NCI-H748 treated with DMSO at 0.1 percent for 48 hours (cell line): ENCODE results near the gene GSX2.
"Not testable (repeated sequence)": the region's sequence is repeated elsewhere in the genome, so short reads cannot be mapped to it uniquely, and the experiment has no call there.

Experiments
- DNase-seq: peaks from one replicate; lab custom pipeline; 2025; lab: John Stamatoyannopoulos, UW

GSX2 gene

DNA sequence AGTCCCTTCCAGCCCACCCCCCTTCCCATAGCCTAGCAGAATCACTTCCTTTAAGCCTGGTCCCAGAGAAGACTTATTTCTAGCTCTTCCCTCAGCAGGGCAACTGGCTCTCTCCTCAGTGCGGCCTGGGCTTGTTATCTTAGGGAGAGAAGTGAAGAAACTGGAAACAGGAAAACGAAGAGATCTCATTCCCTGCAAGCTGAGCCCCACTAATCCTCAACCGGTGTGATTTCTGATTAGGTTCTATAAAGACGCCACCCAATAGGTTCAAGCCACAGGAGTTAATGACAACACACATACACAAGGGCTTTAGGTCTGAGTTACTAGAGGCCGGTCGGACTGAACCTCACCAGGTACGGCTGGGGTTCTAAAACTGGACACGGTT is 3.2 kb downstream of the GSX2 start:
- DNase-seq = no peak

DNA sequence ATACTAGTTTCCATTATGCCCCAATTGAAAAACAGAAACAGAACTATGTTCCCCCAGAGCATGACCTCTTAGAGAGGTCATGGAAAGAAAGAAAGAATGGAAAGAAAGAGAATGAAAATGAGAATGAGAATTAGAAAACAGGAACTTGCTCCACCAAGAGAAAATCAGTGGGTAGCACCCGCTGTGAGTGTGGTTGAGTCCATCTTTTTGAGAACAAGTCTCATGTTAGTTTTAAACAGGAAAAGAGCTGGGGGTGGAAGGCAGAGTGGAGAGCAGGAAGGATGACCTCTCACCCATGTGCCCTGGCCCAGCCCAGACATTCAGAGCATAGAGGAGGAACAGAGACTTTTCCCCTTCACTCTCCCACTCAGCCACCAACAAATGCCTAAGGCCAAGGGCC is 4.9 kb downstream of the GSX2 start:
- no peak for DNase-seq

DNA sequence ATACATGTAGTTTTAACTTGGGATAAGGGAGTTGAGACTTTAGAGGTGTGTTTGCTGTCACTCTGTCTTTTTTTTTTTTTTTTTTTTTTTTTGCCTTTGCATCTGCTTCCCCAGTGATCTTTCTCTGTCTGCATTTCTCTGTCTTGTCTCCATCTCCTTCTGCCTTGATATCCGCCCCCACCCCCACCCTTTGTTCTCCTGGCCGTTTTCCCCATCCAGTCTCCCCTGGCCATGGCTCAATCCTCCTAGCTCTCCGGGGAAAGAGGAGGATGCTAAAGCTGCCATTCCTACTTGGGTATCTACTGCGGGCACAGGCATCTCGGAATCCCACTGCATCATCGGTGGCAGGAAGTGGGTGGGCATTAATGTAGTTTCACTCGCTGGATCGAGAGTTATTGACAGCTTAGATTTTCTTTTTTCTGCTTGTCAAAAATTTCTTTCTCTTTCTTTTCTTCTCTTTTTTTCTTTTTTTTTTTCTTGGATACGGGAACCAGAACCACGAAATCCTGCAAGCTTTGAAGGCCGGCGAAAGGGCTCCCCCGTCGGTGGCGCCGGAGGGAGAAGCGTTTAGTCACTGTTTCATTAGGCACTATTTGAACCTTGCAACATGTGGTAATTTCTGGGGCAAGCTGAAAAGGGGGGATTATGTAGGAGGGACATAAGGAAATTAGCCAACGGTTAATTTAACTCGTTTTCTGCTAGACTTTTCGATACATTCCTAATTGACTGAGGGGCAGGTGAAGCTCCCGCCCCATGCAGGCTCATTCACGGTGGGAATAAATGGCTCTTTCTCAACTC is 8.2 kb downstream of the GSX2 start:
- DNase-seq = no peak

DNA sequence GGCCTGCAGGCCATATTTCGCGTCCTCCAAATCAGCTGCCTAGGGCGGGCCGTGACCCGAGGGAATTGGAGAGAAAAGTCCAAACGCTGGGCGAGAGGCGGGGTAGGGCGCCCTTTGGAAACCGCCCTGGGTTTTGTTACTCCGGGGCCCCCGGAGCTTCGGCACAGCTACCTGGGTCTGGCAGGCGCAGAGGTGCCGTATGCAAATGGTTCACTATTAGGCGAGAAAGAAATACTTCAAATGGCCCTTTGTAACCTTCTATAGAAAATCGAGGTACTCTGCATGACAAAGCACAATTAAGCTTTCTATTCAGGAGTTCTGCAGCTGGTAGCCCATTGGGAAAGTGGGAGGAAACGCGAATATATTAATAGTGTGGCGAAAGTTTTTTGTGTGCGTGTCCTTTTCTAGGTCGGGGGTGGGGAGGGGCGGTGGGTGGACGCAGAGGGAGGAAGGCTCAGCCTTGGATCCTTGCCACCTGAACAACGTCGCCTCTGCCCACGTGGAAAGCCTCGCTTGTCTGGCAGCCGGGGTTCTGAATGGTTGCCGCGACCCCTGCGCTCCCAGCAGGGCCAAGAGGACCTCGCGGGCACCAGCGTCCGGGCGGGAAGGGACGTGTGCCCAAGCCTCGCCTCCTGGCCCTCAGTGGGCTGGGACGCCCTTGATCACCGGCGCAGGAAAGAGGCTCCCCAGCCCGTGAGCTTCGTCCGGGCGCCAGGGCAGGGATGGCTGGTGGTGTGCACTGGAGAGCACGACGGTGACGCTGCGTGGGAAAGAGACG is 9.5 kb downstream of the GSX2 start:
- DNase-seq = no peak

DNA sequence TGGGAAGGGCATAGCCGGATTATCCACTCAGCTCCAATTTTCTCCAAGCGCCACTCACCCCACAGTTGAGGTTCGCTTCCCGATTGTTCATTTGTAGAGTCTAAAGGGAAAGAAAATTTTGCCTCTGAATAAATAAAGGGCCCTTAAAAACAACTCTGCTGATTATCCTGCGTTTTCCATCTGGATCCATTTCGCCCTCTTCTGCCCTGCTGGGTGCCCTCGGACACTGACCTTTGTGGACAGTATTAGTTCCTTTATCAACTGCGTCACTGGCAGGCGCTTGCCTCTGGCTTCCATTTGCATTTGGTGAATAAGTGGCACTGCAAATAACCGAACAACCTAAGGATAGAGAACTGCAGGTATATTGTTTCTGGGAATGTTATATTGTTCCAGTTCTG is 10.1 kb downstream of the GSX2 start:
- no peak for DNase-seq

DNA sequence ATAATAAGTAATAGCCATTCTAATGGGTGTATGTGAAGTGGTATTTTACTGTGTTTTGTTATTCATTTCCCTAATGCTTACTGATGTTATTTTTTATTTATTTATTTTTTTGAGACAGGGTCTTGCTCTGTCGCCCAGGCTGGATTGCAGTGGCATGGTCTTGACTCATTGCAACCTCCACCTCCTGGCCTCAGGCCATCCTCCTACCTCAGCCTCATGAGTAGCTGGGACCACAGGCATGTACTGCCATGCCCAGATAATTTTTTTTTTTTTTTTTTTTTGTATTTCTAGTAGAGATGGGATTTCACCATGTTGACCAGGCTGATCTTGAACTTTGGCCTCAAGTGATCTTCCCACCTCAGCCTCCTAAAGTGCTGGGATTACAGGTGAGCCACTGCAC is 13.2 kb downstream of the GSX2 start:
- not testable (repeated sequence) for DNase-seq

DNA sequence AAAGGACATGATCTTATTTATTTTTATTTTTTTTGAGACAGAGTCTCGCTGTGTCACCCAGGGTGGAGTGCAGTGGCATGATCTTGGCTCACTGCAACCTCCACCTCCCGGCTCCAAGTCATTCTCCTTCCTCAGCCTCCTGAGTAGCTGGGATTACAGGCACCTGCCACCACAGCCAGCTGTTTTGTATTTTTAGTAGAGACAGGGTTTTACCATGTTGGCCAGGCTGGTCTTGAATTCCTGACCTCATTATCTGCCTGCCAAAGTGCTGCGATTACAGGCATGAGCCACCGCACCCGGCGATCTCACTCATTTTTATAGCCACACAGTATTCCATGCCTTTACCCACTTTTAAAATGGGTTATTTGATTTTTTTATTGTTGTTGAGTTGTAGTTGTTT is 16.3 kb downstream of the GSX2 start:
- DNase-seq = not testable (repeated sequence)

DNA sequence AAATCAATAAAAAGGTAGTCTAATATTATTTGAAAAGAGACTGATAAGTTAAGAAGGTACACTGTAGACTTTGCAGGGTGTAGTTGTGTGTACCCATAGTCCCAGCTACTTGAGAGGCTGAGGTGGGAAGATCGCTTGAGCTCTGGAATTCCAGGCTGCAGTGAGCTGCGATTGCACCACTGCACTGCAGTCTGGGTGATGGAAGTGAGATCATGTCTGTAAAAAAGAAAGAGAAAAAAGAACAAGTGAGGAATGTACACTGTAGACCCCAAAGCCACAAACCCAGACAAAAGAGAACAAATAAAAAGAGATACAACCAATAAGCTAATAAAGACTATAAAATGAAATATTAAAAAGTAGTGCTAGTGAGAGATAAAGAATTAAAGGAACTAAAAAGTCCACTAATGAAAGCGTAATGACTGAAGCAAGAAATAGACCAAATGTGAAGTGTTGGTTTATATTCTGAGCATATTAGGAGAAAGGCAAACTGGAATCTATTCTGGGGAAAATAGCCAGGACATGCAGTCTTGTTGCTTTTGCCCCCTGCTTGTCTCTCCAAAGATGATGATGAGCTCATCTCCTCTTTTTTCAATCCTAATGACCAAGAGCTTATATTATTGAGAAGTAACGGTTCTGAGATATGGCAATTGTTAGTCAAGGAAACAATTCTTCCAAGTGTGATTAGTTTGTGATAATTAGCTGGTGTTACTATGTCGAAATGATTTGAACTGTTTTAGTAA is 19.1 kb downstream of the GSX2 start:
- no peak for DNase-seq

DNA sequence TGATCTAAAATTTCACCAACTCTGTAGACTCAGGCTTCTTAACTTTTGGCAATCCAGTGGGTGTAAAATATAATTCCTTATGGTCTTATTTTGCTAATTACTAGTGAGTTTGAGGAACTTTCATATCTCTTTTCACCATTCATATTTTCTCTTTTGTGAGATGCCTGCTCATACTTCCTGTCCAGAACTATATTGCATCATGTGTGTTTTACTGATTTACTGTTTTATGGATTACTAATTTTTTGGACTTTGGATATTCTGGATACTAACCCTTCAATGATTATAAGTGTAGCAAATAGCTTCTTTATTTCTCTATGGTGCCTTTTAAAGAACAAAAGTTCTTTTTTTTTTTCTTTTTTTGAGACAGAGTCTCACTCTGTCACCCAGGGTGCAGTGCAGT is 20.6 kb downstream of the GSX2 start:
- no peak for DNase-seq

DNA sequence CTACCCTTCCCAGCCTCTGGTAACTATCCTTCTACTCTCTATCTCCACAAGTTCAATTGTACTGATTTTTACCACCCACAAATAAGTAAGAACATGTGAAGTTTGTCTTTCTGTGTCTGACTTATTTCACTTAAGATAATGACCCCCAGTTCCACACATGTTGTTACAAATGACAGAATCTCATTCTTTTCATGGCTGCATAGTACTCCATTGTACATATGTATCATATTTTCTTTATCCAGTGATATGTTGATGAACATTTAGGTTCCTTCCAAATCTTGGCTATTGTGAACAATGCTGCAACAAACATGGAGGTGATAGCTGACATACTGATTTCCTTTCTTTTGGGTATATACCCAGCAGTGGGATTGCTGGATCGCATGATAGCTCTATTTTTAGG is 27.7 kb downstream of the GSX2 start:
- DNase-seq = no peak

DNA sequence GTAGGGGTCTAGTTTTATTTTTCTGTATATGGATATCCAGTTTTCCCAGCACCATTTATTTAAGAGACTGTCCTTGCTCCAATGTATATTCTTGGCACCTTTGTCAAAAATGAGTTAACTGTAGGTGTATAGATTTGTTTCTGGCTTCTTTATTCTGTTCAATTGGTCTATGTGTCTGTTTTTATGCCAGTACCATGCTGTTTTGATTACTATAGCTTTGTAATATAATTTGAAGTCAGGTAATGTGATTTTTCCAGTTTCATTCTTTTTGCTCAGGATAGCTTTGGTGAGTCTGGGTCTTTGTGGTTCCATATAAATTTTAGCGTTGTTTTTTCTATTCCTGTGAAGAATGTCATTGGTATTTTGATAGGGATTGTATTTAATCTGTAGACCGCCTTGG is 28.7 kb downstream of the GSX2 start:
- DNase-seq = not testable (repeated sequence)

DNA sequence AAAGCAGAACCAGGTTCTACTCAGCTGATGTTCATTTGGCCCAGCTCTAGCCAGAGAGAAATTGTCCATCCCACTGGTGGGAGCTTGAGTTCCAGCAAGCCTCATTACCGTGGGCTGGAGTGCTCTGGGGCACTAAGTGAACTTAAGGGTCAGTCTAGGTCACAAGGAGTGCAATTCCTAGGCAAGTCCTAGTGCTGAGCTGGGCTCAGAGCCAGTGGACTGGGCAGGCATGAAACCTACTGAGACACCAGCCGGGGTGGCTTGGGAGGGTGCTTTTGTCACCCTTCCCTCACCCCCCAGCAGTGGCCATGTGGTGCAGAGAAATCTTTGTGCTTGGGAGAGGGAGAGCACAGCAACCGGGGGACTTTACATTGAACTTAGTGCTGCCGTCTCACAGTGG is 39.4 kb downstream of the GSX2 start:
- DNase-seq = no peak

DNA sequence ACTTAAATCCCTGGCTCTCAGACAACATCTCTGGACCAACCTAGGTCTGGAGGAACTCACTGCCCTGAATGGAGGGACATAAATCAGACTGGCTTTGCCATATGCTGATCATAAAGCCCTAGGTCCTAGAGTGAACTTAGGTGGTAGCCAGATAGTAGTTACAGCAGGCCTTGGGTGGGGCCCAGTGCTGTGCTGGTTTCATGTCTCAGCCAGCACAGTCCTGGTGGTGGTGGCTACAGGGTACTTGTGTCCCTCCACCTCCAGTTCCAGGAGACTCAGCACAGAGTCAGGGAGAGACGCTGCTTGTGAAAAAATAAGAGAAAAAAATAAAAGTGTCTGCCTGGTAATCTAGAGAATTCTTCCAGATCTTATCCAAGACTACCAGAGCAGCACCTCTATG is 40.3 kb downstream of the GSX2 start:
- no peak for DNase-seq

DNA sequence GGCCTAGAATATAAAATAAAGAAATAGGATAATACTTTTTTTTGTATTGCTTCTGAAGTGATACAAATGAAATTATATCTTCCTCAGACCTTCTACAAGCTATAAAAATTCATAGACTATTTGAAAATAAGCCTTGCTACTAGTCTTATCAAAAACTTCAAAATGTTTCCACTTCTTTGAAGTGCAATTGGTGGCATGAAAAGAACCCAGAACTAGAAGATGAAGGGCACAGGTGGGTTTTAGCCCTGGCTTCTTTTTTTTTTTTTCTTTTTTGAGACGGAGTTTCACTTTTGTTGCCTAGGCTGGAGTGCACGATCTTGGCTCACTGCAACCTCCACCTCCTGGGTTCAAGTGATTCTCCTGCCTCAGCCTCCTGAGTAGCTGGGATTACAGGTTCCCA is 44.2 kb downstream of the GSX2 start:
- no peak for DNase-seq

DNA sequence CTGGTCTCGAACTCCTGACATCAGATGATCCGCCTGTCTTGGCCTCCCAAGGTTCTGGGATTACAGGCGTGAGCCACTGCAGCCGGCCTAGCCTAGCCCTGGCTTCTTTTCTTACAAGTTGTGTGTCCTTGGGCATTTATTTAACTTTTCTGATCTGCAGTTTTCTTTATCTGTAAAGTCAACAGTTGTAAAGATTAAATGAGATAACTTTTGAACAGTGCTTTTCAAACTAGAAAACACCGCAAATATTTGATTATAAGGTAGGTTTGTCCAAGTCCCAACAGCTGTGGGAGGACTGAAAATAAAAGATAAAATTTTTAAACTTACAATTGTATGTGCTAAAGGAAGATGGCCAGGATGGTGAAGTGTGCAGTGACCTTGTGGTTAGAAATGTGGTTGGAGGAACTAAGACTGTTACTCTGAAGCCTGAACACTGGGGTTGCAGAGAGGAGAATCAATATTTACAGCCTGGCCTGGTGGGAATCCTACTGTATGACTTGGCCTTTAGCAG is 44.8 kb downstream of the GSX2 start:
- DNase-seq = no peak

DNA sequence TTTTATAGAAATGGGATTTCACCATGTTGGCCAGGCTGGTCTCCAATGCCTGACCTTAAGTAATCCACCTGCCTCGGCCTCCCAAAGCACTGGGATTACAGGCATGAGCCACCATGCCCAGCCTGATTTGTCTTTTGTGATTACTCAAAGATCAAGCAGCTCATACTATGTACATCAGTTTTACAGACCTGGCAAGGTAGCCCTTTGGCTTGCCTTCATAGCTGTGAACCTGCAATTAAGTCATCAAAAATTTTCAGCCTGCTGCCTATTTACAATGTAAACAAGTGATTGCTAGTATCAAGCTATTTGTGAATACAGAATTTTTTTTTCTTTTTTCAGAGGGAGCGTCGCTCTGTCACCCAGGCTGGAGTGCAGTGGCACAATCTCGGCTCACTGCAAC is 46.2 kb downstream of the GSX2 start:
- DNase-seq = no peak

DNA sequence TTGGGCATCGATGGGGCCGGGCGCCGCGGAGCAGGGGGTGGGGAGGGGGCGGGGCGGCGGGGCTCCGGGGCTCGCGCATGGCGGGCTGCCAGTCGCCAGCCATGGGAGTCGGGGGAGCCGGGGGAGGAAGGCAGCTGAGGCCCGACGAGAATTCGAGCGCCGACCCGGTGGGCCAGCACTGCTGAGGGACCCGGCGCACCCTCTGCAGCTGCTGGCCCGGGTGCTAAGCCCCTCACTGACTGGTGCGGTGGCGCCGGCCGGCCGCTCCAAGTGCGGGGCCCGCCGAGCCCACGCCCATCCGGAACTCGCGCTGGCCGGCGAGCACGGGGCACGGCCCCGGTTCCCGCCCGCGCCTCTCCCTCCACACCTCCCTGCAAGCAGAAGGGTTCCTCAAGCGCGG is 49.4 kb downstream of the GSX2 start:
- DNase-seq = no peak
